ENCODE data around the gene ATXN1. TPM values are rescaled to one million over a fixed set of nuclear protein-coding genes. Genes with fewer than 3 reads are reported as not detected.

ATXN1 gene
- total and polyA plus RNA-seq, 2 of the 13 experiments (the other 11 are each of a cell fraction or from before 2014, with no cell fraction given): 20.7 to 39.5 TPM

- no peak; the same call in 1 of the 2 replicates for TF ChIP-seq SNAPC4 (CRISPR knock-in tag; IDR thresholded peaks at IDR 0.05)
- TF ChIP-seq ZNF839 (CRISPR knock-in tag; IDR thresholded peaks at IDR 0.05; ENCODE audit: borderline replicate concordance): 0 out of 2 replicates have a peak, but pooled peaks have one; percentile 21
- TF ChIP-seq ZBTB38 (CRISPR knock-in tag; IDR thresholded peaks at IDR 0.05): peak; percentile 78; the same call in 1 of the 2 replicates
- TF ChIP-seq KAT7 (CRISPR knock-in tag; IDR thresholded peaks at IDR 0.05; ENCODE audit: borderline replicate concordance): peak; percentile 91; the same call in 1 of the 2 replicates
- TF ChIP-seq MATR3 (CRISPR knock-in tag; IDR thresholded peaks at IDR 0.05): no peak
- no peak for TF ChIP-seq ZBTB40 (IDR thresholded peaks at IDR 0.05)
- no peak; the same call in 1 of the 2 replicates for TF ChIP-seq ZBTB40 (CRISPR knock-in tag; IDR thresholded peaks at IDR 0.05)
- TF ChIP-seq ZNF350 (CRISPR knock-in tag; IDR thresholded peaks at IDR 0.05; ENCODE audit: borderline replicate concordance, low read depth): peak; percentile 78
- no peak for TF ChIP-seq ZNF570 (CRISPR knock-in tag; IDR thresholded peaks at IDR 0.05; ENCODE audit: borderline replicate concordance)
- TF ChIP-seq ZNF781 (CRISPR knock-in tag; IDR thresholded peaks at IDR 0.05; ENCODE audit: borderline replicate concordance, not compliant biosample characterization): no peak
- no peak for TF ChIP-seq LRRFIP1 (CRISPR knock-in tag; conservative IDR thresholded peaks at IDR 0.05)
These were observed 1.4 kb downstream of the ATXN1 start (continued) for GRCh38 chr6:16759646-16760515.
